GM11168 (cell line): Measurements from ENCODE around the gene ELMO1.

Experiments used
- in situ Hi-C: fragments of 300-500 bp; cut with MboI; formaldehyde crosslinking; loops from one replicate; pipeline ENCODE4 v1.12.0; 2022; ENCODE audit warnings: low sequenced_read_pairs; ENCODE audit not compliant: unreplicated experiment

The ELMO1 gene

DNA sequence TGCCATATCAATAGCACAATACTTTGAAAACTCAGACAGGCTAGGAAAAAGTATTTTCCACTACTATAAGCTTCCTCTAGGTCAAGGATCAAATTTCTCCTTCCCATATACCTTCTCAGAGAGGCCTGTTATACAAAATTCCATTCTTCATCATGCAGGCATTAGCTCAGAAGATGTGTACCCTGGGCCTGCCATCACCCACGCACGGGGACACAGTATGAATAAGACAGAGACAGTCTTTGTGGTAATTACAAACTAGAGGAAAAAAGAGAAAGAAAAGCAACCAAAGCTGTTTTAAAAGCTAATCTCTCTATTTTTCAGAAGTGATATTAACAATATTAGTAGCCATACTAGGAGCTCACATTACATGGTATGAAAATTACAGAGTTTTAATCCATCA, 487.6 kb downstream of the ELMO1 start:
- in situ Hi-C loops: no loop called here

DNA sequence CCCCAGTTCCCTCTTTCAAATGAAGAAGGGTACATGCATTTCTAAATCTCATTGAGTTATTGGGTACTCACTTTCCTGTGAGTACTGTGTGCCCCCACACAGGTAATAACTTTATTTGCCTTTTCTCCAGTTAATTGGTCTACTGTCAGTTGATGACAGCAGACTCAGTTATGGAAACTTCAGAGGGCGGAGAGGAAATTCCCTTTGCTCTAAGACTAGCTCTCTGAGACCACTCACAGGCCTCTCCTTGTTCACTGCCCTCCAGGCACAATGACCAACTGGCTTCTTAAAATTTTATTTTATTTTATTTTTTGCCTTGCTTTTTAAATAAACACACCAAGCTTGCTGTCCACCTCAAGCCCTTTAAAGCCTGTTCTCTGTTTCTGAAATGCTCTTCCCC, 488.6 kb downstream of the ELMO1 start:
- in situ Hi-C loops: no loop called here

- in situ Hi-C loops: no loop called here
Measured at GRCh38 chr7:36958111-36958733, 490.4 kb downstream of the ELMO1 start.

DNA sequence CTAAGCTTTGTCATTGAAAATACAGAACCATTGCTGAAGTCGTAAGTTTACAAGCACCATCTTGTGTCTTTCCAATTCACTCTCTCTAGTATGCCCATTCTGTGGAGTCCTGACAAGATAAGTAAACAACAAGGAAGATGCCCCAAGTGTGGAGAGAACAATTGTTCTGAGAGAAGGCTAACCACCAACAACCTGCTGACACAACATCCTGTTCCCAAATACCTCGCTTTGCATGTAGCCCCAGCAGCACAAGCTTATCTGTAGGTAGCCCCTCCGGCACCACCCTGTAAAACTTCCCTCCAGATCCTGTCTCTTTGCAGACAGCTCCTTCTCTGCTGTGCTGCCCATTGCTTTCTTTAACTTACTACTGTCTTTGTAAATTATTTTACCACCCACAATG, 491.0 kb downstream of the ELMO1 start:
- in situ Hi-C loops: no loop called here

DNA sequence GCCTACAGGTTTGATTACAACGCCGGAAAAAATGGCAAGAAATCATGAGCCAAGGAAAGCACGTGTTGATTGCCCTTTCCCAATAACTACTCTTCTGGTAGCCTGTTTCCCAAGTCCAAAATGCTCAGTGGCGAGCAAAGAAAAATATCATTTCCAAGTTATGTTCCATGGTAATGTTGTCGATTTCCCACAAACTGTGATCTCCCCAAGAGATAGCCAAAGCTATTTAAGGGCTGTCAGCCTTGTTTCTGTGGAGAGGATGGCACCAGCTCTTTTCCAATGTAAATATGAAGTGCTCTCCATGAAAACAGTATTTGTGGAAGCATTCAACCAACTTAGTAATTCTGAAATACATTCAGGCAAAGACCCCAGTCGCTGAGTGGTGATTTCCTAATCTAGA, 491.9 kb downstream of the ELMO1 start:
- in situ Hi-C loops: no loop called here

DNA sequence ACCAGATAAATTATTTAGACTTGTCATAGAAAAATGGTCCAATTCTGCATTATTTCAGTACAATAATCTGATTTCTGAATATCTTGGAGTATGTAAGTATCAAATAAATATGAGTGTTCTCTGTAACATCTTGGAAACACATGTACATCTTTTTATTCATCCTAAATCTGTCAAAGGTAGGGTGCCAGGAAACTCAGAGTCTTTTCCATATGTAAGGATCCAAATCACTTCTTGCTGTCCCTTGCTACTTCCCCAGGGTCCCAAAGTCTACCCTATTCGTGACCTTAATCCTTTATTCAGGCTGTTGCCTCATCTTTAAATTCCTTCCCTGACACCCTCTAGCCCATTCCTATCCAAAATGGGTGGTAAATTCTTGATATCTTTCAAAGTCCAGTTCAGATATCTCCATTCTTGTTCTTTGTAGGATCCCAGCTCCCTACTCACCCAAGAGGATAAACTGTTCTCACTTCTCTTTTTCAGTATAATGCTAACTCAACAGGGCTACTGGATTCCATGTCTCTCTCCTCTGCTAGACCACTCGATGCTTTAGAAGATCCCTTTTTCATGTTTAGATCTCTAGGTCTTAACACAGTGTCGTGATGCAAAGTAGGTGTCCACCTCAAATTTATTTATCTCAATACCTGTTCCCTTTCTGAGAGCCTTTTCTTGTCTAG, 493.1 kb downstream of the ELMO1 start:
- in situ Hi-C loops: no loop called here

- in situ Hi-C loops: no loop called here
Measured at GRCh38 chr7:36951257-36951697, 497.4 kb downstream of the ELMO1 start.

- in situ Hi-C loops: no loop called here
Measured at GRCh38 chr7:36949711-36950600, 498.7 kb downstream of the ELMO1 start.

GRCh38 chr7:36946401-36946739, 502.3 kb downstream of the ELMO1 start:
- in situ Hi-C loops: no loop called here

DNA sequence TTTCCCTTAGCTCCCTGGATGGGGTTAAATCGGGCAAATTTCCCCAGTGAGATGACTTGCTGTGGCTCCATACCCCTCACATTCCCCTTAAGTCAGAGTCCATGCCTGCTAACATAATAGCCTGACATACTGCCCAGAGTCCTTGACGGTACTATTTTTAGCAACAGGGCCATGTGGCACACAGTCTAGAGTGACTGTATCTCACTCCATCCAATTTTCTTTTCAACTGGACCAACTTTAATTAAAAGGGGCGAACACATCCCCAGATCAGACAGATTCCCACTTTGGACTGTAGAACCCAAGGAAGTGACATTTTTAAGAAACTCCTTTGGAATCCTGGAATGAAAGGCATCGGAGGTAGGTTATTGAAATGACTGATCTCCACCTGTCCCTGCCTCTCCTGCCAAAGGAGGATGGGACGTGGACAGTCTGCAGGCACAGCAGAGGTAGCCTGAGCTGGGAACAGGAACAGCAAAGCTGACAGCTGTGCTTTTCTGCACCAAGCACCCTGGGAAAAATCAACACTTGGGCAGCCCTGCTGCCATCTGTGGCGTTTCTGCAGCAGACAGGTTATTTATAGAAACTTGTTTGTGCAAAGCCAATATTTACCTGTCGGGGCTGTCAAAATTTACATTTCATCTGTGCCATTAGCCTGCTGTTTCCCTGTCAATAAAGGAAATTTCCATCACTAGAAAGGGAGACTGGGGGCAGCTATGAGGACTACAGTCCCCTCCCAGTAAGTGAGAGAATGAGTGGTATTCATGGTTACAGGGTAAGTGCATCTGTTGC, 502.9 kb downstream of the ELMO1 start:
- in situ Hi-C loops: no loop called here

GRCh38 chr7:36944838-36945237, 503.8 kb downstream of the ELMO1 start:
- in situ Hi-C loops: no loop called here

DNA sequence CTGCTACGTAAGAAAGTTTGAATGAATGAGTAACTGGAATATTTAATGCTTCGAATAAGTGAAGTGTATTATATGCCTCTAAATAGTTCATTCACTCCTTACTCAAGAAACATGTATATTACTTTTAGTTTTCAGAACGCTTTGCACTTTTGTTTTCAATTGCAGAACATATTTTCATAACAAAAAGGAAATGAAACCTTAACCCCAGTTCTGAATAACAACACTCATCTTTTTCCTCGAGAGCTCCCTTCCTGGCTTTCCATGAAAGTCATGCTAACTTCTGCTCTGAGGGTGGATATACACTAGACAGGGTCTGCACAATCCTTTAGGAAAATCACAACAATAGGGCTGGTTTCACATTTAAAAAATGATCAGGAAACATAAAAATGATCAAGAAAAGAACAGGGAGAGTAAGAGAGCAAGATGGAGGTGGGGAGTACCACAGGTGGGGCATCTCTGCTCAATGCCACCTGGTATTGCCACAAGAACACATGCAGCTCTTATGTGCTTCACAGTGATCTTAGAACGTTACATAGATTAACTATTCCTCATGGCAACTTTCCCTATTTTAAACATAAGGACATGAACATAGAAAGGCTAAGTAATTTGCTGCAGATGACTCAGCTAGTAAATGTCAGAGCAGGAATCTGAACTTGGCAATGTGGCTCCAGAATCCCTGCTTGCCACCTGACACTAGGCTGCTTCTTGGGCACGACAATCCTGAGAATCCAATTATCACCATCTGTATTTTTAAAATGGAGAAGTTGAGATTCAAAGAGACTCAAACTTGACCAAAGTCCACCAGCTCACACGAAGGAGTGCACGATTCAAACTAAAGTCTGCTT, 504.9 kb downstream of the ELMO1 start:
- in situ Hi-C loops: no loop called here

DNA sequence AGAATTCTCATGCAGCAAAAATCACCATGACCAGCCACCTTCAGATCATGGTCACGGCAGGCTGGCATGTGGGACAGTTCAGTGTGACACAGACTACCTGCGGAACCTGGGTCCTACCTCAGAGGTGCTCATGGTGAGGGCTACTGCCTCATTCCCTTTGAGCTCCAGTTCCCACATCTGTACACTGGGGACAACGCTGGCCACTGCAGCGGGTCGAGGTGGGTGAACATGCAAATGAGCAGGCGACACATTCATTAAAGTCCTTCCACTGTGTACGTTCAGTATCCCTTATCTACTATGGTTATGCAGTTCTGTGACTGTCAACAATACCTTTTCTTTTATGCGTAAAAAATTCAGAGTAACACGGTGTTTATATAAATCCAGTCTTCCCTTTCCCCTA, 505.7 kb downstream of the ELMO1 start:
- in situ Hi-C loops: no loop called here

- in situ Hi-C loops: no loop called here
Measured at GRCh38 chr7:36942541-36942940, 506.1 kb downstream of the ELMO1 start.

DNA sequence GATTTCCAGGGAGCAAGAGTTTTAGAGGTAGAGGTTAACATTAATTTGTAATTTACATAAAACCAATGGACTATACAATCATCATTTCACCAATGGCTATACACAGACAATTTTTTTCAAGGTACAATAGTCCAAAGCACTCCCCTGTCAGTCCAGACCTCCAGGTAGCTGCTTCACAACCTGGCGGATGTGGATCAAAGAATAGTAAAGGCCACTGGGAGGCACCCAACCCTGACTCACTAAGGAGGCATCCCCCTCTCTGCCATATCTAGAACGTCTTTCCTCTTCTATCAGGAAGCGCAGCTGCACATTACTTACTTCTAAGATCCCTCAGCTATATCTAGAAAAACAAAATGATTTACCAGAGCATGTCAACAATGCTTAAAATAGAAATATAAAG, 506.6 kb downstream of the ELMO1 start:
- in situ Hi-C loops: no loop called here

DNA sequence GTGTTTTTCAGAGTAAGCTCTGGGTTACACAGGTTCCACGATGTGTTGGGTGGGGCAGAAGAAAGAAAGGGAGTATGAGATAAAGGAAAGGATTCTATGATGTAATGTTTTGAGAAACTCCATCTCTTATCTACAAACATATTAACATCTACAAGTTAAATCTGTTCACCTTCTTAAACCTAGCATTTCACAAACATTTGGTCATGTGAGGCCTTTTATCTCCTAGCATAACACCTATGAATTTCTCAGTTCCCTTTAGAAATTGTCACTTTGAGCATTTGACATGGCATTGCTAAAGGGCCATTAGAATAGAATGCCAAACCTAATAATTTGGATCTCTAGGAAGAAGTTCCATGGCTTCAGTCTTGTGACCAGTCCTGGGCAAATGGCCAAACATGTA, 507.3 kb downstream of the ELMO1 start:
- in situ Hi-C loops: no loop called here

- in situ Hi-C loops: no loop called here
Measured at GRCh38 chr7:36939816-36940215, 508.8 kb downstream of the ELMO1 start.

DNA sequence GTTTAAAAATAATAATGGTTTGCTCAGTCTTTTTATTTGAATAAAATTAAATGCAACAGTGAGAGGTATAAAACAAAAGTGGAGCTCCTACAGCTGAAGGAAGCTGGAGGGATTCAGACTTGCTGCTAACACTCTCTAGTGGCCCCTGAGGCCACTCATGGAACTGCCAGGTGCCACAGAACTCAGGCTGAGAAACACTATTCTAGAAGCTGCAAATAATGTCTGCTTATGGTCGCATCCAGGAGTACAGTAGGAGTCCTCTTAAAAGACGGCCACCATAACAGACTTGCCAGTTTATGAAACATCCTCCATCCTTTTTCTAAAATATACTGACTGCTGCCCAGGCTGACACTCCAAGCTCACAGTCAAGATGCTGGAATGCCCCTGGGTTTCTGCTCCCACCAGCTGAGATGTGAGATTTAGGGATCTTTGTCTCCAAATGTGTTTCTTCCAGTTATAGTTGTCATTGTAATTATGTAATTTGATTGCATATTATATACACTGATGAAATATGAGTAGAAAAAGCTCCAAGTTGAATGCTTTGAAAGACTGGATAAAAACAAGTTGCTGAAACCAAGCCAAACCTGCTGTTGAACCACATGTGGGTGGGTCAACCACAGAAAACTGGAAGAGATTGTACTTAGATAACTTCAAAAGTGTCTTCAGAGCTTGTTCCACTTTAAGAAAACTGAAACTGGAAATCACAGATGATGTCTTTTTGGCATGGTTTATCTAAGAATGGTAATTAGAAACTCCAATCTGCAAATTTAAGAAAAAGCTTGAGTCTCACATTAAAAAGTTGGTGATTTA, 510.7 kb downstream of the ELMO1 start:
- in situ Hi-C loops: no loop called here

GRCh38 chr7:36931892-36932291, 516.8 kb downstream of the ELMO1 start:
- in situ Hi-C loops: no loop called here
